HG03135 (cell line): ENCODE results near the gene HFM1.
"Not testable (repeated sequence)": the region's sequence is repeated elsewhere in the genome, so short reads cannot be mapped to it uniquely, and the experiment has no call there.

ENCODE experiments used
- ATAC-seq: cut with Tn5 transposase; IDR thresholded peaks from one replicate; pipeline ENCODE4 v1.9.1; 2021; ENCODE audit warnings: mild to moderate bottlenecking, moderate library complexity; ENCODE audit not compliant: unreplicated experiment

Gene HFM1, protein sequence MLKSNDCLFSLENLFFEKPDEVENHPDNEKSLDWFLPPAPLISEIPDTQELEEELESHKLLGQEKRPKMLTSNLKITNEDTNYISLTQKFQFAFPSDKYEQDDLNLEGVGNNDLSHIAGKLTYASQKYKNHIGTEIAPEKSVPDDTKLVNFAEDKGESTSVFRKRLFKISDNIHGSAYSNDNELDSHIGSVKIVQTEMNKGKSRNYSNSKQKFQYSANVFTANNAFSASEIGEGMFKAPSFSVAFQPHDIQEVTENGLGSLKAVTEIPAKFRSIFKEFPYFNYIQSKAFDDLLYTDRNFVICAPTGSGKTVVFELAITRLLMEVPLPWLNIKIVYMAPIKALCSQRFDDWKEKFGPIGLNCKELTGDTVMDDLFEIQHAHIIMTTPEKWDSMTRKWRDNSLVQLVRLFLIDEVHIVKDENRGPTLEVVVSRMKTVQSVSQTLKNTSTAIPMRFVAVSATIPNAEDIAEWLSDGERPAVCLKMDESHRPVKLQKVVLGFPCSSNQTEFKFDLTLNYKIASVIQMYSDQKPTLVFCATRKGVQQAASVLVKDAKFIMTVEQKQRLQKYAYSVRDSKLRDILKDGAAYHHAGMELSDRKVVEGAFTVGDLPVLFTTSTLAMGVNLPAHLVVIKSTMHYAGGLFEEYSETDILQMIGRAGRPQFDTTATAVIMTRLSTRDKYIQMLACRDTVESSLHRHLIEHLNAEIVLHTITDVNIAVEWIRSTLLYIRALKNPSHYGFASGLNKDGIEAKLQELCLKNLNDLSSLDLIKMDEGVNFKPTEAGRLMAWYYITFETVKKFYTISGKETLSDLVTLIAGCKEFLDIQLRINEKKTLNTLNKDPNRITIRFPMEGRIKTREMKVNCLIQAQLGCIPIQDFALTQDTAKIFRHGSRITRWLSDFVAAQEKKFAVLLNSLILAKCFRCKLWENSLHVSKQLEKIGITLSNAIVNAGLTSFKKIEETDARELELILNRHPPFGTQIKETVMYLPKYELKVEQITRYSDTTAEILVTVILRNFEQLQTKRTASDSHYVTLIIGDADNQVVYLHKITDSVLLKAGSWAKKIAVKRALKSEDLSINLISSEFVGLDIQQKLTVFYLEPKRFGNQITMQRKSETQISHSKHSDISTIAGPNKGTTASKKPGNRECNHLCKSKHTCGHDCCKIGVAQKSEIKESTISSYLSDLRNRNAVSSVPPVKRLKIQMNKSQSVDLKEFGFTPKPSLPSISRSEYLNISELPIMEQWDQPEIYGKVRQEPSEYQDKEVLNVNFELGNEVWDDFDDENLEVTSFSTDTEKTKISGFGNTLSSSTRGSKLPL (N-terminal part only)

DNA sequence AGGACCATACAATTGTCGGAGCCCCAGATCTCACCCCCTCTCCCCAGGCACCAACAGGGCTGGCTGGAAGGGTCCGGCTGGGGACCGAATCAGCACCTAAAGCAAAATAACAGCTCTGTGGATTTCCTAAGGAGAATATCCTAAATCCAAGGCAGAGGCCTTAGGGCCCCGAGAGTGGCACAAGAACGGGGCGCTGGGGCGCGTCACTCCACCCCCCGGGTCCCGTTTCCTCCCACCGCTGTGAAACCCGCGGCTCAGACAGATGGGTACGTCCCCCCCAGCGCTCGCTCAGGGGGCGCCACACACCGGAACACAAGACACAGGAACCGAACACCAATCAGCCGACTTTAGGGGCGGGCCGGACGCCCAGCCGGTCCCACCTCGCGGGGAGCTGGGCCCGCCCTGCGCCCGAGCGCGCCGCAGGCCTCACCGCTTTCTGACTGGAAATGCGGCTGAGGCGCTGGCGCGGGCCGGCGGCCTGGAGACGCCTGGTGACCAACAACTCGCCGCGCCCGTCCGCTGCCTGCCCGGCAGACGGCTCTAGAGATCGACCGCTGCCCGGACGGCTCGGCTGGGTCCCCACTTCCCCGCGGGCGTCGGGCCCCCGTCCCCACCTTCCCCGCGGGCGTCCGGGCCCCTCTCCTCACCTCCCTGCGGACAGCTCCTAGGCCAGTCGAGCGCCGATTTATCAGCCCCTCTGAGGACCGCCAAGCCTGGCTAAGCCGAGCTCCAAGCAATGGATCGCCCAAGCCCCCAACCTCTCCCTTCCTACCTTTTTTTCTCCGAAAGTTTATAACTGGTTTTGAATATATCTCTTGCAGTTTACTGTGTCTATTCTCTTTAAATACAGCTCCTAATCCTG lies at the start of gene HFM1:
TSS of gene HFM1 (minus strand) at position 687 of the 862 bp plus-strand sequence. CDS start 3,755 bp downstream, outside the sequence.
- ATAC-seq: peak; percentile 84

DNA sequence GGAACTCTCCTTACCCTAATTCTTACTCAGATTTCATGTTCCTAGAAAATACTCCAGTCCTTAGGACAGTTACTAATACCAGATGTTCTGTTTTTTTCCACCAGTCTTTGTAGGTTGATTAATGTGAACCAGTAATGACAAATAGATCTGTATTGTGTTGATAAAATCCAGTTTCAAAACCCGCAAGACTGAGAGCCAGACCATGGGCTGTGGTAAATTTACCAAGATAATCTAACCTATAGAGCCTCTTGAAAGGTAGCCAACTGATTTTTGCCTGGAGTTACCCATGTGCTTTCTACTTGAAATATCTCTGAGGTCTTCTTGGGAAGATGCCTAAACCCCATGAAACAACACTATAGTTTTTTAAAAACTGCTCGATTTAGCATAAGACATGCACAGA lies 49.5 kb upstream of the HFM1 start:
- no peak for ATAC-seq

DNA sequence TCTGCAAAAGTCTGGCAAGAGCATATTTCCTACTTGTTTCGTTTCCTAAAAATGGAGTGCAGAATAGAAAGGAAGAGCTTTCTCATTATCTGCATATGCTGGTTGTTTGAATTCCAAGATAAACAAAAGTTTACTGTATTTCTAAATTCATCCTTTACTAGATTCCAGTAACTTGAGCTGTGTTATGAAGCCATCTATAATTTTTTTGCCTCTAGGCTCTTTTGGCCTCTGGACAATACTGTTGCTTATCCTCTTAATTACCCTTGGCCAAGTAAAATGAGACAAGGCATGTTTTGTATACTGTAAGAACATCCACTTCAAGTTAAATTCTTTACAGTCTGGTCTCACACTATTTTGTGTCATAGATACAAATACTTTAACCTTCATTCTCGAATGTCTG lies 45.6 kb upstream of the HFM1 start:
- ATAC-seq: no peak

DNA sequence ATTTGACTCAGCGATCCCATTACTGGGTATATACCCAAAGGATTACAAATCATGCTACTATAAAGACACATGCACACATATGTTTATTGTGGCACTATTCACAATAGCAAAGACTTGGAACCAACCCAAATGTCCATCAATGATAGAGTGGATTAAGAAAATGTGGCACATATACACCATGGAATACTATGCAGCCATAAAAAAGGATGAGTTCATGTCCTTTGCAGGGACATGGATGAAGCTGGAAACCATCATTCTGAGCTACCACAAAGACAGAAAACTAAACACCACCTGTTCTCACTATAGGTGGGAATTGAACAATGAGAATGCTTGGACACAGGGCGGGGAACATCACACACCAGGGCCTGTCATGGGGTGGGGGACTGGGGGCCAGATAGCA lies 43.1 kb upstream of the HFM1 start:
- not testable (repeated sequence) for ATAC-seq

DNA sequence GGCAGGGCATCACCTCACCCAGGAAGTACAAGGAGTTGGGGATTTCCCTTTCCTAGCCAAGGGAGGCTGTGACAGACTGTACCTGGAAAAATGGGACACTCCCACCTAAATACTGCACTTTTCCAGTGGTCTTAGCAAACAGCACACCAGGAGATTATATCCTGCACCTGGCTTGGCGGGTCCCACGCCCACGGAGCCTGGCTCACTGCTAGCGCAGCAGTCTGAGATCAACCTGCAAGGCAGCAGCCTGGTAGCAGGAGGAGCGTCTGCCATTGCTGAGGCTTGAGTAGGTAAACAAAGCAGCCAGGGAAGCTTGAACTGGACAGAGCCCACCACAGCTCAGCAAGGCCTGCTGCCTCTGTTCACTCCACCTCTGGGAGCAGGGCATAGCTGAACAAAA lies 37.3 kb upstream of the HFM1 start:
- not testable (repeated sequence) for ATAC-seq

DNA sequence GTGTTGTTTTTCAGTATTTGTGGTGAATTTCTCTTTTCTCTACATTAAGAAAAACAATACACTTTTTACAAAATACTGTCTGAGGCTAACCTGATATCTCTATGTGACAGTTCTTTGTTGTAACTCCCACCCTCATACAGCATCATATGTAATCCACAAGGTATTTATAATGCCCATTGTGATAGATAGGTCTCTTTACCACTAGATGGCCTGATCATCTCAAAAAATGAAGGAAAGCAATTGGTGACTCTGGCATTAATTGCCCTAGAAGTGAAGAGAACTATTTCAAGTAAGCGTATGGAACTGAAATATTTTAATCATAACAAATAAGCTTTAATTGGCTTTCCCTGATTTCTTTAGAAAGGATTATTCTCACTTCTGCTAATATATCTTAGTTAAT lies 36.2 kb upstream of the HFM1 start:
- no peak for ATAC-seq

DNA sequence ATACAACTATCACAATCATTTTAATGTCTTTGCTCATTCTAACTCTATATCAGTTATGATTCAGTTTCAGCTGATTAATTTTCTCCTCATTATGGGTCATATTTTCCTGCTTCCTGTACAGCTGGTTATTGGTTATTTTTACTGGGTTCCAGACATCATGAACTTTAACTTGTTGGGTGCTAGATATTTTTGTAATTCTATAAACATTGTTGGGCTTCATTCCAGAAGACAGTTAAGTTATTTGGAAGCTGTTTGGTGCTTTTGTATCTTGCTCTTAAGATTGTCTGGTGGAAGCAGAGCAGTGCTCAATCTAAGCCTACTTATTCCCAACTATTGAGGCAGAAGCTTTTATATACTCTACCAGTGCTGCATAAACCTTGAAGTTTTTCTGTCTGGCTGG lies 34.4 kb upstream of the HFM1 start:
- no peak for ATAC-seq

DNA sequence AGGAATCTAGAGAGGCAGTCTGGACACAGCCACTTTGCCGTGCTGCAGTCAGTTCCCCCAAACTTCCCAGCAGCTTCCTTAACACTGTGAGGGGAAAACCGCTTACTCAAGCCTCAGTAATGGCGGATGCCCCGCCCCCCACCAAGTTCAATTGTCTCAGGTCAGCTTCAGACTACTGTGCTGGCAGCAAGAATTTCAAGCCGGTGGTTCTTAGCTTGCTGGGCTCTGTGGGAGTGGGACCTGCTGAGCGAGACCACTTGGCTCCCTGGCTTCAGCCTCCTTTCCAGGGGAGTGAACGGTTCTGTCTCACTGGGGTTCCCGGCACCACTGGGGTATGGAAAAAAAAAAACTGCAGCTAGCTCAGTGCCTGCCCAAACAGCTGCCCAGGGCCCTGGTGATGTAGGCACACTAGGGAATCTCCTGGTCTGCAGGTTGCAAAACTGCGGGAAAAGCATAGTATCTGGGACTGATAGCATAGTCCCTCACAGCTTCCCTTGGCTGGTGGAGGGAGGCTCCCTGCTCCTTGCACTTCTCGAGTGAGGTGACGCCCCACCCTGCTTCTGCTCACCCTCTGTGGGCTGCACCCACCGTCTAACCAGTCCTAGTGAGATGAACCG lies 23.7 kb upstream of the HFM1 start:
- ATAC-seq: no peak

DNA sequence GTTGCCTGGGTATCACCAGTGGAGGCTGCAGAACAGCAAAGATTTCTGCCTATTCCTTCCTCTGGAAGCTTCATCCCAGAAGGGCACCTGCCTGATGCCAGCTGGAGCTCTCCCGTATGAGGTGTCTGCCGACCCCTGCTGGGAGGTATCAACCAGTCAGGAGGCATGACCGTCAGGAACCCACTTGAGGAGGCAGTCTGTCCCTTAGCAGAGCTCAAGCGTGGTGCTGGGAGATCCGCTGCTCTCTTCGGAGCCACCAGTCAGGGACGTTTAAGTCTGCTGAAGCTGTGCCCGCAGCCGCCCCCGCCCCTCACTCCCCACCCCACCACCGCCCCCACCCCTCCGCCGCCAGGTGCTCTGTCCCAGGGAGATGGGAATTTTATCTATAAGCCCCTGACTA lies 23.1 kb upstream of the HFM1 start:
- no peak for ATAC-seq

DNA sequence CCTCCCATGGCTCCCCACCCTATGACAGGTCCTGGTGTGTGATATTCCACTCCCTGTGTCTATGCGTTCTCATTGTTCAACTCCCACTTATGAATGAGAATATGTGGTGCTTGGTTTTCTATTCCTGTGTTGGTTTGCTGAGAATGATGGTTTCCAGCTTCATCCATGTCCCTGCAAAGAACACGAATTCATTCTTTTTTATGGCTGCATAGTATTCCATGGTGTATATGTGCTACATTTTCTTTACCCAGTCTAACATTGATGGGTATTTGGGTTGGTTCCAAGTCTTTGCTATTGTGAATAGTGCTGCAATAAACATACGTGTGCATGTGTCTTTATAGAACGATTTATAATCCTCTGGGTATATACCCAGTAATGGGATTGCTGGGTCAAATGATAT lies 17.9 kb upstream of the HFM1 start:
- ATAC-seq: not testable (repeated sequence)

DNA sequence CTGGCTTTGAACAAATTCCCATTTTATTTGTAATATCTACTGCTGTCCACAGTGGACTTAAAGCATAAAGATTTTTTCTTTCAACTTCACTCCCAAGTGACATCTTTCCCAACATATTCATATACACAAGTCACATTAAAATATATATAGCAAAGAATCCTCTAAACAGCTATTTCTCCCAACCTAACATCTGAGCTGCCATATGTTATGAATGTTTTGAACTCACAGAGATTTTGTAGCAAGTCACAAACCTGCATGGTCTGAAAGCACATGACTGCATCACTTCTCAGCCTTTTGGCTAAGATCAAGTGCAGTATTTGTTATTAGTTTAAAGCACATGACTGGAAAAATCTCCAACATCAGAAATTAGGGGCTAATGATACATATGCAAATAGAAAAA lies 7.7 kb upstream of the HFM1 start:
- no peak for ATAC-seq

DNA sequence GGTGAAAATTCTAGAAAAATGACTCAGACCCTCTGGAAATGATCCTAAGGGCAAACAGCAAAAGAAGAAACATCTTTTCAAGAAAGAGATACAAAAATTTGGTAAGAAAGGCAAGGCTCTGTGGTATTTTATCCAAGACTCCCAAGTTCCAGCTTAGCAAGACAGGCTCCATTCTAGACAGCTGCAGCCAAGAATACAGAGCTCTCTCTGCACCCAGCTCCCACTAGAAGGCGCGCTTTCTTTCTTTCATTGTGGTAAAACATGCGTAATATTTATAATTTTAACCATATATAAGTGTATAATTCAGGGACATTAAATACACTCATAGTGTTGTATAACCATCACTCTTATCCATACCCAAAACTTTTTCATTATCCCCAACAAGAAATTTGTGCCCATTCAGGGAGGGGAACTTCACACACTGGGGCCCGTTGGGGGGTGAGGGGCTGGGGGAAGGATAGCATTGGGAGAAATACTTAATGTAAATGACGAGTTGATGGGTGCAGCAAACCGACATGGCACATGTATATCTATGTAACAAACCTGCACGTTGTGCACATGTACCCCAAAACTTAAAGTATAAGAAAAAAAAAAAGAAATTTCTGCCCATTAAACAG lies 2.2 kb upstream of the HFM1 start:
- no peak for ATAC-seq

DNA sequence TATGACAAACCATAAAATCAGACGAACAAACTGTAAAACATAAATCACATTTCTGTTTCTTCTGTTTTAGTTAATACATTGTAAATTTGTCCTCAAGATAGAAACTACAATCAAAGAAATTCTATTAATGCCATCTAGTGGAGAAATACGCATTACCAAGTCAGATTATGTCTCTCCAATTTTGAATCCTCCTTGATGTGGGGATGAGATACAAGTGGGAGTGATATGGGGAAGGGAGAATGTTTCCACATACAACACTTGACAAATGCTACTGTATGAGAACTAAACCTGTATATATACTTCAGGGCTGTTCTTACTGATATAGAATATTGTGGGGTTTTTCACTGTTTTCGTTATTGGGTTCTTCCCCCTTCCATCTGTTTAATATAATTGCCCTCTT lies 2.6 kb downstream of the HFM1 start:
- ATAC-seq: no peak

DNA sequence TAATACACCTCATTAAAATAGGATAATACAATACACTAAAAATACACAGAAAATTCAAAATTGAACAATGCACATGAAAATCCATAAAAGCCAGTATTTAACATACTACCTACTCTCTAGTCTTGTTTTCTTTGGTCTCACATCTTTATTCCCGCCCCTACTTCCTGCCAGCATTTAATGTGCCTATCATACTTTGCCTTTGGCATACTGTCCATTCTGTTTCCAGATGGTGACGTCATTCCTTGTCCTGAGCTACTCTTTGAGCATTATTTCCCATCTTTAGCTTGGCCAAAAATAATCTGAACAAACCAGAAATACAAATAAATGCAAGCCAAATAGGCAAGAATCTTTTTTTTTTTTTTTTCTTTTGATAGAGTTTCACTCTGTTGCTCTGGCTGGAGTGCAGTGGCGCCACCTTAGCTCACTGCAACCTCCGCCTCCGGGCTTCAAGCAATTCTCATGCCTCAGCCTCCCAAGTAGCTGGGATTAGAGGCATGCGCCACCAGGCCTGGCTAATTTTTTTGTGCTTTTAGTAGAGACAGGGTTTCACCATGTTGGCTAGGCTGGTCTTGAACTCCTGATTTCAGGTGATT lies 4.4 kb downstream of the HFM1 start:
- no peak for ATAC-seq

DNA sequence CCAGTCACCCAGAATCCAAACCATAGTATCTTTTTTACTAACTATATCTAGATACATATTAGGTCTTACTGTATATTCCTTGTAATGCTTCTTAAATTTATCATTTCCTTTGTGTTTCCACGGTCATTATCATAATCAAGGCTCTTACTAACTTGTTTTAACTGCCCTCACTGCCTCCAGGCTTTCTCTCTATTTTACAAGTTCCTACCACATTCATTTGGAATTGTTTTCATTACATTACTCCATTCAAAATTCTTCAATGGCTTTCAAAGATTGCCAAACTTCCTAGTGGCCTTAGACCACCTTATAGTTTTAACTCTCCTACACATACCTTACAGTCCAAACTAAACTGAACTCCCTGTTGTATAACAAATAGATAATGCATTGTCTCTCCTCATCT lies 6.3 kb downstream of the HFM1 start:
- no peak for ATAC-seq

DNA sequence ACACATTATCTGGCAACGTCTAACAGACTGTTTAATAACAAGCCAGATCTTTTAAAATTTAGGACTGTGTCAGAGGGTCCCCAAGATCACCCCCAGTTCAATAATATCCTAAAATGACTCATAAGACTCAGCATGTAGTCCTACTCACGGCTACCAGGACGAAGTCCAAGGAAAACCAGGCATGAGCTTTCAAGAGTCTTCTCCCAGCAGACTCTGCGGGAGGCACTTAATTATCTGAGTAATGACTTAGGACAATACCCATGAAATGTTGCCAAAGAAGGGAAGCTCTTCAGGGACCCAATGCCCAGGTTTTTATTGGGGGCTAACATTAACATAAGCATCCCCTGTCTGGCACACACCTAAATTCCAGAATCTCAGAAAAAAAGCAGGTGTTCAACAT lies 7.0 kb downstream of the HFM1 start:
- no peak for ATAC-seq

DNA sequence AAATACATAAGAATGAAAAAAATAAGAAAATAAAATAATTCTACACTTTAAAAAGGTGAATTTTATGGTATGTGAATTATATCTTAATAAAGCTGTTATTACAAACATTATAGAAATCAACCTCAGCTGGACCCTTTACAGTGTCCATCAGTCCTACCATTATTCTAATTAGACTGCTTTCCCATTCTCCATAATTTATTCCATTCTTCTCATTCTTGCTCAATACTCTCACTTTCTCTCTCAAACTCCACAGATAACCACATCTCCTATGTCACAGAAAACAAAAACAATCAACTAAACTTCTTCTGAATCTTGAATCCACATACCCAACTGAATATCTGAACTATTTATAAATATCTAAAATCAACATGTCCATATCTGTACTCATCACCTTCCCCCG lies 11.6 kb downstream of the HFM1 start:
- no peak for ATAC-seq

DNA sequence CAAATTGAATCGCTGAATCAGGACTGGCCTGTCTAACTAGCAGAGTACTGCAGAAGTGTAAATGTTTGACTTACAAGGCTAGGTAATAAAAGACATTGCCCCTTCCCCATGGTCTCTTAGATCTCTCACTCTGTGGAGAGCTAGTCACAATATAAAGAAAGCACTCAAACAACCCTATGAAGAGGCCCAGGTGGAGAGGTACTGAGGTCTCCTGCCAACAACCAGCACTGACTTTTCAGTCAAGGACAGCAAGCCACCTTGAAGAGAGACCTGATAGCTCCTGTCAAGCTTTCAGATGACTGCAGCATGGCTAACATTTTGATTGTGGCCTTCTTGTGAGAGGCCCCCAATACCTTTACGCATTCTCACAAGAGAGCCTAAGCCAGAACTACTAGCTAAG lies 18.5 kb downstream of the HFM1 start:
- ATAC-seq: no peak

DNA sequence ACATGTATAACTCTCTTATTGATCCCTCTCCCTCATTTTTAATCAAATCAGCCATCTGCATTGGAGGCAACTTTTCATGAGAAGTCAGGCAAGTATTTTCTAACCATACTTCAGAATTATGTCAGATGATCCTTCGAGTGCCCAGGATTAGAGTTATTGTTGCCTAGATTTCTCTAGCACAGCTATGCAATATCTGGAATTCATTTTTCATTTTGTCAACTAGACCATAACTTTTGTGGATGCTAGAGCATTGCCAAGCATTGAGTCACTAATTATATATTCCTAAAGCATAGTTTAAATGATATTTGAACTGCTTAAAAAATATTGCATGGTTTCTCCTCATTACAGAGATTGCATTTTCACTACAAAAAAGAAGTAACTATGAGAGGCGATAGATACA lies 21.2 kb downstream of the HFM1 start:
- ATAC-seq: no peak
